Measurements from ENCODE around the gene PRR12.

Gene PRR12

DNA sequence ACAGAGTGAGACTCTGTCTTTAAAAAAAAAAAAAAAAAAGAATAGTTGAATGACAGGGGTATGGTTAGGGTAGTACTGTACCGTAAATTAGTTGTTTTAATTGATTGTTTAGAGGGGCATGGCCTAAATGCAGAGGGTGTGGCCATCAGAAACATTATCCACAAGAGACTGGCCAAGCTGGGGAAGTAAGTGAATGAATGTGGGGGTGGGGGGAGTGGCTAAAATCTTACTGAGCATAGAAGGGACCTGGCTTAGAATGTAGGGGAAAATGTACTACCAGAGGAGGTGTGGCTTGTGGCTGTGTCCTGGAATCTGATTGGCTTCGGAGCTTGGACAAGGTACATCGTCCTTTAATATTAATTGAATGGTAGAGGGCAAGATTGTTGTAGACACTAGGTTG is 78.5 kb downstream of the PRR12 start:
- no peak for DNase-seq

DNA sequence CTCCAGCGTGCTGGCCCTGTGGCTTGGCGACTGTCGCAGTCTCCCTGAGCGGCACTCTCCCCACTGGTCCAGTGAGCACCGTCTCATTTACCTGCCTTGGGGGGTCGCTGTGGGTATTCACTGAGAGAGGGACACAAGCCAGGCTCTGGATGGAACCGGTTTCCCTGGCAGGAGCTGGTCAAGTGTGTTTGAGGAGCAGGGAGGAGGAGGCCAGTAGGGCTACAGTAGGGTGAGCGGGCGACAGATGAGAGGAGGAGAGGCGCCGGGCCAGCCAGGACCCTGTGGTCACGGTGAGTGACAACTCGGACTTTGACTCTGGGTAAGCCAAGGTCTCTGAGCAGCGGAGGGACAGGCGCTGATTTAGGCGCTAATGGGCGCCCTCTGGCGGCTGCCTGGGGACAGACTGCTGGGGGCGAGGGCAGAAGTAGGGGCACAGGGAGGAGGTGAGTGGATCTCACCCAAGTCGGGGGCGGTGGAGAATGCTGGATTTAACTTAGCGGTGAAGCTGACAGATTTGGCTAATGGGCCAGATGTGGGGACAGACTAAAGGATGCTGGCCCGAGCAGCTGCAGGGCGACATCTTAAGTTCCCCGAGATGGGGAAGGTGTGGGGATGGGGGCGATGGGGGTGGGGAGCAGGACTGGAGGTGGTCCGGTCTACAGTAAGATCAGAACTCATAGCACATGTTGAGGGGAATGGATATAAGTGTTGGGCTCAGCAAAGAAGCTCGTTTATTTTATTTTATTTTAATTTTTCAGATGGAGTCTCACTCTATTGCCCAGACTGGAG is 81.3 kb downstream of the PRR12 start:
- no peak for DNase-seq

All from NCI-H2107 (cell line).